Left ventricle myocardium inferior (tissue), 1 donor: ENCODE results near the gene PDE6G. TPM values are rescaled to one million over a fixed set of nuclear protein-coding genes. Genes with fewer than 3 reads are reported as not detected.
A peak's percentile ranks its signal among the peaks of the same experiment; 100 is the strongest.

Source experiments
- DNase-seq: peaks from one replicate; pipeline ENCODE4 v3.0.0-alpha.2; 2020
- H3K27ac ChIP-seq: fragments of 200-600 bp; replicated peaks from 2 replicates; pipeline ENCODE4 v1.8.0; 2021
- H3K27me3 ChIP-seq: fragments of 200-600 bp; 2 replicates; pipeline ENCODE4 v1.8.0; 2021; ENCODE audit warnings: low read depth
- H3K36me3 ChIP-seq: fragments of 200-600 bp; 2 replicates; pipeline ENCODE4 v1.8.0; 2021
- H3K4me1 ChIP-seq: fragments of 200-600 bp; 2 replicates; pipeline ENCODE4 v1.8.0; 2021
- H3K4me3 ChIP-seq: fragments of 200-600 bp; 2 replicates; pipeline ENCODE4 v1.8.0; 2021; ENCODE audit warnings: mild to moderate bottlenecking, moderate library complexity
- H3K9me3 ChIP-seq: fragments of 200-600 bp; replicated peaks from 2 replicates; pipeline ENCODE4 v1.8.0; 2021
- intact Hi-C: fragments of 100-400 bp; cut with micrococcal nuclease; formaldehyde crosslinking; loops from one replicate; pipeline ENCODE4 v1.11.0; 2022
- total RNA-seq: library from RNA; stranded (reverse); fragmentation: NEBNext Ultra II Directional; extraction: Animal tissue kit (Norgen Biotek cat#: 25700); gene quantifications from one replicate; pipeline ENCODE4 v1.2.1, GENCODE V29; 2021
- TF ChIP-seq, protein P1 (sequence below): fragments of 200-600 bp; IDR thresholded peaks from 2 replicates; pipeline ENCODE4 v1.8.0; 2021; ENCODE audit warnings: antibody characterized with exemption, mild to moderate bottlenecking, borderline replicate concordance
- donor health status: DM: no; HTN: yes; CAD: no; lungs with severe emphysema.

PDE6G gene
- total RNA-seq, 1 donor from 2014 or later: not detected

DNA sequence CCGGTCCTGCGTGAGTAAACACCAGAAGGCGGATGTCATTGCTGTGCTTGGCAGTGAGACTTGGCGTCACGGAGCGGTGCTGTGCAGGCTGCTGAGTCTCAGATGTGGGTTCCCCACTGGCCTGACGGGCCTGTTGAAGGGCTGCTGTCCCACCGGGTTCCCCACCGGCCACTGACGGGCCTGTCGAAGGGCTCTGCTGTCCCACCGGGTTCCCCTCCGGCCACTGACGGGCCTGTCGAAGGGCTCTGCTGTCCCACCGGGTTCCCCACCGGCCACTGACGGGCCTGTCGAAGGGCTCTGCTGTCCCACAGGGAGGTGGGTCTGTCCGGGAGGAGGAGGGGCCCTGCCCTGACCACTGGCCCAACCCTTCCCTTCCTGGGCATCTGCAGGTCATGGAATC lies 30.3 kb upstream of the PDE6G start:
- Histone ChIP-seq H3K9me3 (no peaks in the 10 kb centered on the region), H3K4me3 (no peak overlapping the region), H3K4me1 (peaks cover 44% of the 10 kb centered on the region), H3K27me3 (no peaks in the 10 kb centered on the region), H3K36me3 (peaks cover 61% of the 10 kb centered on the region), H3K27ac (no peak overlapping the region)
- TF ChIP-seq, protein P1, sequence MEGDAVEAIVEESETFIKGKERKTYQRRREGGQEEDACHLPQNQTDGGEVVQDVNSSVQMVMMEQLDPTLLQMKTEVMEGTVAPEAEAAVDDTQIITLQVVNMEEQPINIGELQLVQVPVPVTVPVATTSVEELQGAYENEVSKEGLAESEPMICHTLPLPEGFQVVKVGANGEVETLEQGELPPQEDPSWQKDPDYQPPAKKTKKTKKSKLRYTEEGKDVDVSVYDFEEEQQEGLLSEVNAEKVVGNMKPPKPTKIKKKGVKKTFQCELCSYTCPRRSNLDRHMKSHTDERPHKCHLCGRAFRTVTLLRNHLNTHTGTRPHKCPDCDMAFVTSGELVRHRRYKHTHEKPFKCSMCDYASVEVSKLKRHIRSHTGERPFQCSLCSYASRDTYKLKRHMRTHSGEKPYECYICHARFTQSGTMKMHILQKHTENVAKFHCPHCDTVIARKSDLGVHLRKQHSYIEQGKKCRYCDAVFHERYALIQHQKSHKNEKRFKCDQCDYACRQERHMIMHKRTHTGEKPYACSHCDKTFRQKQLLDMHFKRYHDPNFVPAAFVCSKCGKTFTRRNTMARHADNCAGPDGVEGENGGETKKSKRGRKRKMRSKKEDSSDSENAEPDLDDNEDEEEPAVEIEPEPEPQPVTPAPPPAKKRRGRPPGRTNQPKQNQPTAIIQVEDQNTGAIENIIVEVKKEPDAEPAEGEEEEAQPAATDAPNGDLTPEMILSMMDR: no peak
- intact Hi-C loops: no loop called here
- DNase-seq: no peak

DNA sequence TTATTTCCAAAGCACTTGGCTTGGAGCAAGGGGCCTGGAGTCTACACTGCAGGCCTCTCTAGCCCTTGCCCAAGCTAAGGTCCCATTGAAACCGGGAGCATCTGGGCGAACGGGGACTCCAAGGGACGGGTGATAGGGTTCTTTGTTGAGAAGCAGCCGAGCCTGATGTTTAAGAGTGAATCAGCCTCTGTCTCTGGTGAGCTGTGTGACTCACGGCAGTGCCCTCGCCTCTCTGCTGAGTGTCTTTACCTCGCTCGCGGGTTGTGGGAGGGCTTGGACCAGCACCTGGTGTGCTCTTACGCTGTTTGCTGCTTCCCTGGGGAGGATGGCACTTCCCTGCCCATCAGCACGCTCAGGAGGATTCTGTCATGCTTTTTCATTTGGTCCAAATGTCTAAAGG lies 28.8 kb upstream of the PDE6G start:
- no peaks in the 10 kb centered on the region for H3K9me3 ChIP-seq
- intact Hi-C loops: no loop called here
- TF ChIP-seq, protein P1: no peak
- no peak overlapping the region for H3K27ac ChIP-seq
- H3K4me1 ChIP-seq: peaks cover 52% of the 10 kb centered on the region
- H3K36me3 ChIP-seq: peaks cover 46% of the 10 kb centered on the region
- peak overlapping the region; percentile 96 for H3K4me3 ChIP-seq
- DNase-seq: no peak
- H3K27me3 ChIP-seq: no peaks in the 10 kb centered on the region

DNA sequence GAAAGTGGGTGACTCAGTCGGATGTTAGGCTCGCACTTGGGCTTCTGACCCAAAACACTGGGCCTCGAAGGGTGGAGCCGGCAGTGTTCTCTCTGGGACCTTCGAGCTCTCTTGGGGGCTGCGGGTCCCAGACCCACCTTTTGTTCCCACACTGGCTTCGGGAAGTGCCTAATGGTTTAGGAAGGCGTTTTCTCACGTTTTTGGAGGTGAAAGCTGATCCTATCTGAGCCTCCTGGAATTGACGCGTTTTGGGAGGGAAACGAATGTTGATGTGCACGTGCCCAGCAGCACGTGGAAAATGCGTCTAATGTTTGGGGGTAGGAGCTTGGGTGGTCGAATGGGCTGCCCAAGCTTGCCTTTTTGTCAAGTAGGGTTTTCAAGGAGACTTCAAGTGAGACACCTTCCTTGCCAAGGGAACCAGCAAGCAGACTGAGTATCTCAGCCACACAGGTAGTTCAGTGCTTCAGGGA lies 28.1 kb upstream of the PDE6G start:
- no peaks in the 10 kb centered on the region for H3K27me3 ChIP-seq
- H3K9me3 ChIP-seq: no peaks in the 10 kb centered on the region
- DNase-seq: no peak
- intact Hi-C loops: no loop called here
- peak overlapping the region; percentile 96 for H3K4me3 ChIP-seq
- H3K27ac ChIP-seq: peak overlapping the region; percentile 92
- TF ChIP-seq, protein P1: no peak
- H3K36me3 ChIP-seq: peaks cover 40% of the 10 kb centered on the region
- peaks cover 56% of the 10 kb centered on the region for H3K4me1 ChIP-seq

DNA sequence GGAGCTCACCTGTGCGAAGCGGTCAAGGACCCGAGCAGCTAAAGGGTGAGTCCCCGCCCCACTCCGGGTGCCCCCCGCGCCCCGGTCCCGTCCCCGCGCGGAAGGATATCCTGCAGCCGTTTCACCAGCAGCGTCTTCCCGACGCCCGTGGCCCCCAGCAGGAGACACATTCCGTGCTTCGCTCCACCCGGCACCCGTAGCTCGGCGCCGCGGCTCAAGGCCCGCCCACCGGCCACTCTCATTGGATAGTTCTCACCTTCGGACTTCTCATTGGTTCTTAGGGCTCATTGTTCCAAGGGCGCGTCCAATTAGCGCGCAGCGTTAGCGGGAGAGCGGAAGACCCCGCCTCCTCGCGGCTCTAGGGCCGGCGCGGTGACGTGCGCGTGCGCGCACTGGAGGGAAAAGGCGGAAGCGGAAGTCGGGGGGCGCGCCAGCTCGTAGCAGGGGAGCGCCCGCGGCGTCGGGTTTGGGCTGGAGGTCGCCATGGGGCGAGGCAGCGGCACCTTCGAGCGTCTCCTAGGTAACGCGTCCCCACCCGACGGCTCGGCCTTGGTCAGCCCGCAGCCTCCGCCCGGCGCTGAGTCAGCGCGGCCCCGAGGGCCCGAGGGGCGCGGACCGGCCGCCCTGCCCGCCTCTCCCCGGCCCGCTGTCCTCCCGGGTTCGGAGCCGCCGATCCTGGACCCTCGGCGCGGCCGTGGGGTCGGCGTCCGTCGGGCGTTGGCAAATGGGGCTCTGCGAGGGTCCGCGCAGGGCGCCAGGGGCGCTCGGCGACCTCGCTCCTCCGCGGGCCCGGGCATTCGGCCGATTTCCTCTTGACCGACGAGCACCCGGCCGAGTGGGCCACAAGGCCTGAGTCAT lies 27.5 kb upstream of the PDE6G start, which contains the start of the genes ARL16 and HGS:
Gene ARL16, minus strand, starts transcription at position 214 of the 858 bp plus-strand sequence. Its CDS starts 44 bp downstream, at position 170.
Gene HGS, plus strand, starts transcription at position 428 of the 858 bp plus-strand sequence. Its CDS starts 56 bp downstream, at position 484.
- peaks cover 56% of the 10 kb centered on the region for H3K4me1 ChIP-seq
- DNase-seq: peak; percentile 97
- TF ChIP-seq, protein P1: no peak
- no peaks in the 10 kb centered on the region for H3K9me3 ChIP-seq
- intact Hi-C loops: no loop called here
- no peaks in the 10 kb centered on the region for H3K27me3 ChIP-seq
- H3K4me3 ChIP-seq: peak within 1 kb of the TSS; percentile 96
- H3K36me3 ChIP-seq: peaks cover 33% of the 10 kb centered on the region
- H3K27ac ChIP-seq: peak within 1 kb of the TSS; percentile 92

DNA sequence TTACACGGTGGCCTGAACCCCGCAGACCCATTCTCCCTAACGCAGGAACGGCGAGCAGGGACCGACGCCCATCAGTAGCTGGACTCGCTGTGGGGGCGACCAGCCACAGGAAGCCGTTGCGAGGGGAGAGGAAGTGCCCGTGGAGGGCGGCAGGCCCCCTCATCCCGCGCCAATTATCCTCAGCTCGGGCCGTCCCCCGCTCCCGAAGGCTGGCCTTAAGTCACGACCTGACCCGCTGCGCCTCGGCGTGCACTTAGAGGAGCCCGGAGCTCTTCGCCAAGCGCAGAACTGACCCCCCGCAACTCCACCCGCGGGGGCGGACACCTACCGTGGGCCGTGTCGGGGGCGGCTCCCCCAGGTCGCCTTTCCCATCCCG lies 26.9 kb upstream of the PDE6G start:
- Histone ChIP-seq H3K9me3 (no peaks in the 10 kb centered on the region), H3K36me3 (peaks cover 27% of the 10 kb centered on the region), H3K4me1 (peaks cover 56% of the 10 kb centered on the region), H3K27ac (peak overlapping the region; percentile 92), H3K4me3 (peak overlapping the region; percentile 96), H3K27me3 (no peaks in the 10 kb centered on the region)
- DNase-seq: no peak
- intact Hi-C loops: no loop called here
- TF ChIP-seq, protein P1: no peak
